ENCODE results near the gene CACNA2D1.

CACNA2D1 gene

DNA sequence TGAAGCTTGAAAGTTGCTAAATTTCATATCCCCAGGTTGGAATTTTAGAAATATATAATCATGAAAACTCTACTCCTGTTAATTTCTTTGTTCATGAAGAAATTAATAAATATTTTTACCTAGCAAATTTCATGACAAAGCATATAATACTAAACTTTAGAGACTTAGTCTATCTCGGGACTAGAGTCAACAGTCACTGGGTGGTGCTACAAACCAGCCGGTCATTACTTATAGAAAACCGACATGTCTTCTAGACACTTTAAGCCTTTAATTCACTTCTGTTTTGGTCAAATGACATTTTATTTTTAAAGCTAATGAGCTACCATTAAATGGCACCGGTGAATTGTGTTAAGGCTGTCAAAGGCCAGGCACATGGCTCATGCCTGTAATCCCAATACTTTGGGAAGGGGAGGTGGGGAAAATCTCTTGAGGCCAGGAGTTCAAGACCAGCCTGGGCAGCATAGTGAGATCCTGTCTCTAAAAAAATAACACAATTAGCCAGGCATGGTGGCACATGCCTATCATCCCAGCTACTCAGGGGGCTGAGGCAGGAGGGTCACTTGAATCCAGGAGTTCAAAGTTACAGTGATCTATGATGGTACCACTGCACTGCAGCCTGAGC lies 270.1 kb downstream of the CACNA2D1 start:
- in situ Hi-C loops (cut with HindIII; ENCODE audit: low sequenced_read_pairs) = no loop called here
- TF ChIP-seq, protein P1, sequence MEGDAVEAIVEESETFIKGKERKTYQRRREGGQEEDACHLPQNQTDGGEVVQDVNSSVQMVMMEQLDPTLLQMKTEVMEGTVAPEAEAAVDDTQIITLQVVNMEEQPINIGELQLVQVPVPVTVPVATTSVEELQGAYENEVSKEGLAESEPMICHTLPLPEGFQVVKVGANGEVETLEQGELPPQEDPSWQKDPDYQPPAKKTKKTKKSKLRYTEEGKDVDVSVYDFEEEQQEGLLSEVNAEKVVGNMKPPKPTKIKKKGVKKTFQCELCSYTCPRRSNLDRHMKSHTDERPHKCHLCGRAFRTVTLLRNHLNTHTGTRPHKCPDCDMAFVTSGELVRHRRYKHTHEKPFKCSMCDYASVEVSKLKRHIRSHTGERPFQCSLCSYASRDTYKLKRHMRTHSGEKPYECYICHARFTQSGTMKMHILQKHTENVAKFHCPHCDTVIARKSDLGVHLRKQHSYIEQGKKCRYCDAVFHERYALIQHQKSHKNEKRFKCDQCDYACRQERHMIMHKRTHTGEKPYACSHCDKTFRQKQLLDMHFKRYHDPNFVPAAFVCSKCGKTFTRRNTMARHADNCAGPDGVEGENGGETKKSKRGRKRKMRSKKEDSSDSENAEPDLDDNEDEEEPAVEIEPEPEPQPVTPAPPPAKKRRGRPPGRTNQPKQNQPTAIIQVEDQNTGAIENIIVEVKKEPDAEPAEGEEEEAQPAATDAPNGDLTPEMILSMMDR (IDR thresholded peaks at IDR 0.05; ENCODE audit: low read depth, low read length) = no peak
- DNase-seq (ENCODE audit: low read depth, low spot score) = no peak
- no peak overlapping the region for H3K4me3 ChIP-seq (ENCODE audit: low read depth, low read length)

DNA sequence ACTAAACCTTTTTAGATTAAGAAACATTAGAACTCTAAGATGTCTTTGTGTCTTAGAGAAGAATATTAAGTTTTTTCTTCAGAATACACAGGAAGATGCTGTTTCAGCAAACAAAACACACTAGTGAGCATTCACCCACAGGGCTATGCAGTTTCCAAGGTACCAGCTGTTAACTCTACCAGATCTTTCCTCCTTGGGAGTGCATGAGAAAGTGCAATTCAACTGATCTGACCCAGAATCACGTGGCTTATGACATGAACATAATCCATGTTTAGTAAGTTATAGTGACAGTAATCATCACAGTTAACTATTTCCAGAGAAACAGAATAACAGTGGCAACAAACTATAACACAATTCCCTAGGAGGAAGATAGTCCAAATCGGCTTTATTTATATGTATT lies 270.7 kb downstream of the CACNA2D1 start:
- DNase-seq (ENCODE audit: low read depth, low spot score) = no peak
- TF ChIP-seq, protein P1 (IDR thresholded peaks at IDR 0.05; ENCODE audit: low read depth, low read length) = no peak
- in situ Hi-C loops (cut with HindIII; ENCODE audit: low sequenced_read_pairs) = no loop called here
- H3K4me3 ChIP-seq (ENCODE audit: low read depth, low read length) = no peak overlapping the region

DNA sequence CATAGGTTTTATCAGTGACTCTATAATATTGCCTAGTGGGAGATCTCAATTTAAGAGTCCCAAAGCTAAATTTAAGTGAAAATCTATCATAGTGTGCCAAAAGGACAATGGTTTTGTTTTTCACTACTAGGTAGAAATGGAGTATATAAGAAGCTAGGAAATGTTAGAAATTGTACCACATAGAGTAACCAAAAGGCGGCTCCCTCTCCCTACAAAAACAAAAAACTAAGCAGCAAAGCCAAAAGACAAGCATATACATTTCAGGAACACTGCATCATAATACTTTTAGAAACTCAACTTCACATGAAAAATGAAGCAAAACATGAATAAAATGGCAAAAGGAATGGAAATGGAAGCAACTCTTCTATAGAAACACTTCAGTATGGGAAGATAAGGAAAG lies 271.6 kb downstream of the CACNA2D1 start:
- TF ChIP-seq, protein P1 (IDR thresholded peaks at IDR 0.05; ENCODE audit: low read depth, low read length) = peak; percentile 12
- H3K4me3 ChIP-seq (ENCODE audit: low read depth, low read length) = no peak overlapping the region
- in situ Hi-C loops (cut with HindIII; ENCODE audit: low sequenced_read_pairs) = no loop called here

DNA sequence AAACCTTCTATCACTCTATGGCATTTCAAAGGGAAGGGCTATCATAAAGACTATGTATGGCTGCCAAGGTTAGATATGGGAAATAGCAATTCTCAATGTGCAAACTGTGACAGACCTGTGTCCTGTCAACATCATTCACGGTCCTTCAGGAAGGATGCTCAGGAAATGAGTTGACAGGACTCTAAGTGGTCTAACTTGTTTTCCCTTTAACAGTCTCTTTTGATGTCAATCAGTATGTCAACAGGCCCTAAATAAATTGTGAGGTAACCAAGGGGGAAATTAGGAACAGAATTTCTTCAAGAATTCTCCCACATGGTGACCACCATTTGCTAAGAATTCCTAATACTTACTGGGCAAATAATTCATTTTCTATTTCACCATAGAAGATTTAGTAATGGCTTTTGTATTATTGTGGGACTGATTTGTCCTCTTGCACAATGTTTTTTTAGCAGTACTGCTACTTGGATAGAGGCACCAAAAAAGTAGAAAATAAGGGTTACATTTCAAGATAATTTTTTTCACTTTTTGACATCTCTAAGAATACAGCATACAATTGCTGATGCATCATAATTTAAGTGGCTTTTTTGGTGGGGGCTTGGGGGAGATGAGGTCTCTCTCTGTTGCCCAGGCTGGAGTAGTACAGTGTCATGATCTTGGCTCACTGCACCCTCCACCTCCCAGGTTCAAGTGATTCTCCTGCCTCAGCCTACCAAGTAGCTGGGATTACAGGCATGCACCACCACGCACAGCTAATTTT lies 275.8 kb downstream of the CACNA2D1 start:
- in situ Hi-C loops (cut with HindIII; ENCODE audit: low sequenced_read_pairs) = no loop called here
- TF ChIP-seq, protein P1 (IDR thresholded peaks at IDR 0.05; ENCODE audit: low read depth, low read length) = no peak
- DNase-seq (ENCODE audit: low read depth, low spot score) = no peak
- H3K4me3 ChIP-seq (ENCODE audit: low read depth, low read length) = no peak overlapping the region

More for the DNA sequence above, 271.6 kb downstream of the CACNA2D1 start:
- no peak for DNase-seq (ENCODE audit: low read depth, low spot score)

DNA sequence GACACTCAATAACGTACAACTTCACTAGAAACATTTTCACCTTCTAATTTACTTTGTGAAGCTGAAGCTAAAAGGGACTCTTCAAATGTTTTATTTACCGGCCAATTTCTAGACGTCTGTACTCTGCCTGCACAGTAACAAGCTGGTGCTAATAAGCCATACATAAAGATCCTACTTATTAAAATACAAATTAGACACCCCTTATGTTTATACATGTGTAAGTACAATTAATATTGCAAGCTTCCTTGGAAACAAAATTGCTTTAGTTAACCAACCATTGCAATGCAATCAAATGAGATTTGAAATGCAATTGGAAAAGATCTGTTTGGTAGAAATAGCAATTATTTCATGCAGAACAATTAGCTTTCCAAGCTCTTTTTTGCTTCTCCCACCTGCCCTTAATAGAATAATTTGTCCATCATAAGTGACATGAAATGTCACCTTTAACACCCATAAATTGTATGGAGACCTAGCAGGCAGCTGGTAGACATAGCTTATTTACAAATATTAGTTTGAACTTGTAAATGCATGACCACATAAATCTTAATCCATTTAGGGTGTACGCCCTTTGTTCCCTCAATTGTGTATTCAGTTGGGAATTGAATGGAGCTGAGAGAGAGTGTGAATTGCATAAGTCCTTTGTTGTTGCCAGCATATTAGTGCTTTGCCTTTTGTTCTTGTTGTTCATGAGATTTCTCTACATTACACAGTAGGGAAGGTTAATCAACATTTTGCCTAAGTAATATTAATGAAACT lies 277.1 kb downstream of the CACNA2D1 start:
- in situ Hi-C loops (cut with HindIII; ENCODE audit: low sequenced_read_pairs) = no loop called here
- no peak overlapping the region for H3K4me3 ChIP-seq (ENCODE audit: low read depth, low read length)
- DNase-seq (ENCODE audit: low read depth, low spot score) = no peak
- TF ChIP-seq, protein P1 (IDR thresholded peaks at IDR 0.05; ENCODE audit: low read depth, low read length) = no peak

DNA sequence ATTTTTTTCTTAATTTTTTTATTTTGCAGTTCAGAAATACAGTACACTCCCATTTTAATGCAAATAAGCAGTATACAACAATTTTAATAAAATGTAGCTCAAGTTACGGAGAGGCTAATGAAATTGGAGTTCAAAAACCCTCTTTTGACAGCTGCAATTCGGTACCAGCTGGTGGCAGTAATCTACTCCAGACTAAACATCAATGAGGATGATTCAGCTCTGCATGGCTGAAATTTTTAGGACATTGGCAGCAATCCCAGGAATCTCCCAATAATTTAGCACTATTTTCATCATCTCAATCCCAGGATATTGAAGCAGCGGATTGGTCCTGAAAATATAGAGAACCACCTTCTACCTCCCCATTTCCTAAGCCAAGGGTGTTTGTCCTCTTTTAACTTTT lies 278.8 kb downstream of the CACNA2D1 start:
- in situ Hi-C loops (cut with HindIII; ENCODE audit: low sequenced_read_pairs) = no loop called here
- H3K4me3 ChIP-seq (ENCODE audit: low read depth, low read length) = no peak overlapping the region
- TF ChIP-seq, protein P1 (IDR thresholded peaks at IDR 0.05; ENCODE audit: low read depth, low read length) = peak; percentile 47
- DNase-seq (ENCODE audit: low read depth, low spot score) = peak; percentile 68

Measured in astrocyte of the spinal cord (primary cell).